OCI-LY7 (cell line): ENCODE data around the gene BPIFB6.

Experiments used
- CTCF ChIP-seq: fragments of 200-600 bp; sonication (generic); conservative IDR thresholded peaks from 2 replicates; pipeline ENCODE4 v1.5.1; 2014; ENCODE audit warnings: mild to moderate bottlenecking, antibody characterized with exemption, low read length, moderate library complexity, mixed read lengths
- EZH2phosphoT487 ChIP-seq: fragments of 200-600 bp; sonication (generic); IDR thresholded peaks from 2 replicates; pipeline ENCODE4 v1.6.1; 2018; ENCODE audit warnings: low read depth, borderline replicate concordance, mild to moderate bottlenecking, mixed run types, antibody characterized with exemption, low read length, moderate library complexity, mixed read lengths

DNA sequence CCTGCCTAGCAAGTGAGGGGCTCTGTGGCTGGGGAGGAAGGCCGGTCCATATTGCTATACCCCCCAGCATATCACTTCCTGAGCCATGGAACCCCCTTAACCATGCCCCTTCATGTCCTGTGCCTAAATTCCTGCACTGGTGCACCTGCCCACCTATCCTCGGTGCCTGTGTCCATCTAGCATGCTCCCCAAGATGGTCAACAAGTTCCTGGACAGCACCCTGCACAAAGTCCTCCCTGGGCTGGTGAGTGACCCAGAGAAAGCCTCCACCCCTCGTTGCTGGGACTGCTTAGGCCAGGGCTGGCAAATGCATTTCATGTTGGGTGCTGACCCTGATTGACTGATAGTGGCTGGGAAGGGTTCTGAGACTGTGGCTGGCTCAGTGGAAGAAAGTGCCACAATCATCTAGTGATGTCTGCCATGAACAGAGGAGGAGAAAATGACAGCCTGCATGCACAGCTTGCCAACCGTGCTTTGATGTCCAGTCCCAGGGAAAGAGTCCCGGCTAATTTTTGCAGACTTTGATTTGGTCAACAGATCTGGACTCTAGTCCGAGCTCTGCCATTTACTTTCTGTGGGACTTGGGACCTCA lies 3.5 kb downstream of the BPIFB6 start:
- TF ChIP-seq EZH2phosphoT487 (no peak), CTCF (no peak)
